Neuron (in vitro differentiated cells): ENCODE data around the gene RNF10.
"Not testable (repeated sequence)": the region's sequence is repeated elsewhere in the genome, so short reads cannot be mapped to it uniquely, and the experiment has no call there.

Experiments
- H2AFZ ChIP-seq: one replicate; pipeline ENCODE4 v1.6.1; 2013; ENCODE audit warnings: low read depth, mild to moderate bottlenecking, inconsistent platforms, low read length, moderate library complexity
- H3K27me3 ChIP-seq: one replicate; pipeline ENCODE4 v1.6.1; 2013; ENCODE audit warnings: low read length; ENCODE audit not compliant: insufficient read depth
- H3K36me3 ChIP-seq: one replicate; pipeline ENCODE4 v1.6.1; 2013; ENCODE audit warnings: low read length; ENCODE audit not compliant: insufficient read depth
- H3K4me1 ChIP-seq: one replicate; pipeline ENCODE4 v1.6.1; 2013; ENCODE audit warnings: low read length; ENCODE audit not compliant: insufficient read depth
- H3K4me3 ChIP-seq: 2 replicates; pipeline ENCODE4 v1.5.1; 2013; ENCODE audit warnings: mild to moderate bottlenecking, low read length, moderate library complexity
- H3K9me3 ChIP-seq: one replicate; pipeline ENCODE4 v1.6.1; 2013; ENCODE audit warnings: low read length

The RNF10 gene

GRCh38 chr12:120498870-120499515 lies 35.2 kb upstream of the RNF10 start:
- Histone ChIP-seq H3K4me1 (peaks cover 24% of the 10 kb centered on the region), H3K36me3 (peaks cover 46% of the 10 kb centered on the region), H3K9me3 (no peaks in the 10 kb centered on the region), H3K4me3 (no peak overlapping the region), H2AFZ (no peak overlapping the region), H3K27me3 (no peaks in the 10 kb centered on the region)

DNA sequence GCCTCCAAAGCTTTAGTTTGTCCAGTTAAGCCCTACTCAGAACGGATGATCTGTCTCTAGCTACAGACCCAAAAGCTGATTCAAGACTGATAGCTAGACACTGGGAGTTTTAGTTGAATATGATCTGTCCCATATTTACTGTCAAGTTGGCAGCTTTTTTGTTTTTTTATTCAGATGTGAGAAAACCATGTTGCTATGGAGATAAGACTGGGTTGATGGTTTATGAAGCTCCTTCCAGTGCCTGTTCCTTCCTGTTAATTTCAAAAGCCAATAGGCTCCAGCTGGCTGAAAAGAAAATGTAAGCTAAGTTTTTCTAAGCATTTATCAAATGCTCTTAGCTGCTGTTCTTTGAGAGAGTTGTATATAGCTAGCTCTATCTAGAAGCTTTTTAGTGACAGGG lies 33.6 kb upstream of the RNF10 start:
- H3K4me1 ChIP-seq: peaks cover 16% of the 10 kb centered on the region
- no peak overlapping the region for H2AFZ ChIP-seq
- H3K27me3 ChIP-seq: no peaks in the 10 kb centered on the region
- no peaks in the 10 kb centered on the region for H3K9me3 ChIP-seq
- H3K4me3 ChIP-seq: no peak overlapping the region
- peaks cover 53% of the 10 kb centered on the region for H3K36me3 ChIP-seq

GRCh38 chr12:120504587-120504986 lies 29.6 kb upstream of the RNF10 start:
- H3K4me3 ChIP-seq: no peak overlapping the region
- H3K4me1 ChIP-seq: no peaks in the 10 kb centered on the region
- no peak overlapping the region for H2AFZ ChIP-seq
- peaks cover 54% of the 10 kb centered on the region for H3K36me3 ChIP-seq
- no peaks in the 10 kb centered on the region for H3K27me3 ChIP-seq
- H3K9me3 ChIP-seq: no peaks in the 10 kb centered on the region

DNA sequence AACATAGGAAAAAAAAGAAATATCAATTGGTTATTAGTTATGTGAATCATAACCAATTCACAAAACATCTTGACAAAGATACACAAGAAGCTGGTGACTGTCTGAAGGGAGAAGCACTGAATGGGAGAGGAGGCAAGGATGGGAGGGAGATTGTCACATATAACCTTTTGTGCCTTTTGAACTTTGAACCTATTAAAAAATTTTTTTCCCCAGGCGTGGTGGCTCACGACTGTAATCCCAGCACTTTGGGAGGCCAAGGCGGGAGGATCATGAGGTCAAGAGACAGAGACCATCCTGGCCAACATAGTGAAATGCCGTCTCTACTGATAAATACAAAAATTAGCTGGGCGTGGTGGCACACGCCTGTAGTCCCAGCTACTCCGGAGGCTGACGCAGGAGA lies 25.6 kb upstream of the RNF10 start:
- Histone ChIP-seq H3K9me3 (no peaks in the 10 kb centered on the region), H3K27me3 (no peaks in the 10 kb centered on the region), H3K4me3 (no peak overlapping the region), H2AFZ (no peak overlapping the region), H3K4me1 (no peaks in the 10 kb centered on the region), H3K36me3 (peaks cover 55% of the 10 kb centered on the region)

DNA sequence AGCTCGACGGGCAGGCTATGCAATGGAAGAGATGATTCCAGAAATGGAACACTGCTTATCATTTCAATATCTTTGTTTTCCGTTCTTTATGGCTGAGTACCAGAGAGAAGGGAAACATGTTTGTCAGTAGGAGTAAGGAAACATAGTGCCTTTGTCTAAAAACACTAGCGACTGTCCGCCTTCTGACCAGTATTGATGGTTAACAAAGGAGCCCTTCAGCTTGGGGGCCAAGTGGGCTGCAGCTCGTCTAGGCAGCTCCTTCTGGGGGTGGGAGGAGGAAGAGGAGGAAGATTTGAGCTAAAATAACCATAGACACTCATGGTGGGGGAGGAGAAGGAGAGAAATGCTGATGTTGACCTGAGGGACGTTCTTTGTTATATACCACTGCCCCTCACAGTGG lies 20.2 kb upstream of the RNF10 start:
- Histone ChIP-seq H2AFZ (no peak overlapping the region), H3K36me3 (peaks cover 51% of the 10 kb centered on the region), H3K4me1 (no peaks in the 10 kb centered on the region)

DNA sequence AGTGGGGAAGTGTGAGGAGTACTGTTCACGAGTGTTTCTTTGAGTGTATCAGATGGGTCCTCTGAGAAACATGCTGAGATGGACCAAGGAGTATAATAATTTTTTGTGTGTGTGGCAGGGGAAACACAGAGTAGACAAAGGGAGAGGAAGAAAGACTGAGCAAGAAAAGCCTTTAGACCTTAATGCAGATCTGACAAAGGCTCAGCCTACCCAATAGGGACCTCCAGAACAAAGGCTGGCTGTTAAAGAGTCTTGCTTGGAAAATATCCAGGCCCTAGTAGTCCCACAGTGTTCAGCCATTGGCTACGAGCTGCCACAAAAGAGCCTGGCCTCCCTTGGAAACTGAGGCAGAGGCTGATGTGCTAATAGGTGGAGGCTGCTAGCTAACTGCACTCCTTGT lies 18.7 kb upstream of the RNF10 start:
- Histone ChIP-seq H2AFZ (no peak overlapping the region), H3K9me3 (no peaks in the 10 kb centered on the region), H3K27me3 (no peaks in the 10 kb centered on the region), H3K4me3 (no peak overlapping the region), H3K4me1 (no peaks in the 10 kb centered on the region), H3K36me3 (peaks cover 38% of the 10 kb centered on the region)

More for the DNA sequence above, 20.2 kb upstream of the RNF10 start:
- Histone ChIP-seq H3K27me3 (no peaks in the 10 kb centered on the region), H3K4me3 (no peak overlapping the region), H3K9me3 (no peaks in the 10 kb centered on the region)

DNA sequence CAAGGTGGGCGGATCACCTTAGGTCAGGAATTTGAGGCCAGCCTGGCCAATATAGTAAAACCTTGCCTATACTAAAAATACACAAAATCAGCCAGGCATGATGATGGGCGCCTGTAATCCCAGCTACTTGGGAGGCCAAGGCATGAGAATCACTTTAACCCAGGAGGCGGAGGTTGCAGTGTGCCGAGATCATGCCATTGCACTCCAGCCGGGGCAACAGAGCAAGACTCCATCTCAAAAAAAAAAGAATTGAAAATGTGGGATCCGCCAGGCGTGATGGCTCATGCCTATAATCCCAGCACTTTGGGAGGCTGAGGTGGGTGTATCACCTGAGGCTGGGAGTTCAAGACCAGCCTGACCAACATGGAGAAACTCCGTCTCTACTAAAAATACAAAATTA lies 14.8 kb upstream of the RNF10 start:
- H3K27me3 ChIP-seq: not testable (repeated sequence)
- peaks cover 33% of the 10 kb centered on the region for H3K36me3 ChIP-seq

DNA sequence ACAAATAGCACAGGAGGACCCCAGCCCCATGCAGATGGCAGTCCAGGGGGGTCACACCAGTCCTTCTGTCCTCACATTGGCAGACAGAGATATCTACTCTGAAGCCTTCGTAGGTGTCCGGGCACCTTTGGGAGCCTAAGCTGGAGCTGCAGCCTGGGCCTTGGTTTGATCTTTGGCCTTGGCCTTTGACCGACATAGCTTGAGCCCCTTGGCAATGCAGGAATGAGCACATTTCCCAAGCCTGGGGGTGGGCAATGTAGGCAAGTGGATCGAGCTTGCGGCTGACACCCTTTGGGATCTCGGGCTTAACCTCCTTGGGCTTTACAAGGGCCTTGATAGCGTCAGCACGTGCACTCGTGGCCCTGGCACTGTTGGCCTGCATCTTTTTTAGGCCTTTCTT lies 11.6 kb upstream of the RNF10 start:
- peaks cover 22% of the 10 kb centered on the region for H3K36me3 ChIP-seq
- H2AFZ ChIP-seq: no peak overlapping the region
- H3K4me3 ChIP-seq: no peak overlapping the region
- no peaks in the 10 kb centered on the region for H3K27me3 ChIP-seq
- no peaks in the 10 kb centered on the region for H3K4me1 ChIP-seq
- no peaks in the 10 kb centered on the region for H3K9me3 ChIP-seq

More for the DNA sequence above, 14.8 kb upstream of the RNF10 start:
- not testable (repeated sequence) for H3K4me3 ChIP-seq, H3K4me1 ChIP-seq, H3K9me3 ChIP-seq, H2AFZ ChIP-seq

DNA sequence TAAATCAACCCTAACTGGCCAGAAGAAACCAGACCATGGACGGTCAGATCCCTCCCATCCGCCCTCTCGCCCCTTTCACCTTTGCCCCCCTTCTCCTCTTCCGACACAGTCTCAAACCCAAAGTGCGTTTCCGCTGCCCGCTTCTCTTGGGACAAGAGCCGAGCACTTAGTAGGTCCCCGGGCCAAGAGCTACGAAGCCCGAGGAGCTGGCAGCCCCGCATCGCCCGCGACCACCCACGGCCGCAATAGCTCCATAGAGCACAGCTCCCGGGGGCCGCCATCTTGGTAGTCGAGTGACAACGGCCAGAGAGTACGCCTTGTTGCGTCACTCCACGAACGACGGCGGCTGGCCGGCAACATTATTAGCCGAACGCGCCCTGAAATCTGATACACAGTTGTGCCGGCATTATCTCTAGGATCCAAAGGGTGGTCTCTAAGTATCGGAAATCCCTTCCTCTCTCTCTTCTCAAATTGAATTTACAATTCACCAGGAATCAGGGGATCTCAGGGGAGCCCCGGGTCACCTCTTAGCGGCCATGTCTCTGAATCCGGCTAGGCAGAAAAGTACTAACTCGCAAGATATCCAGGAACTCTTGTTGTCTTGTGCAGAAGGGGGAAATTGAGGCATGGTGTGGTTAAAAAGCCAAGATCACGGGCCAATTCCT lies 5.2 kb upstream of the RNF10 start, which contains the start of gene COQ5:
COQ5 (minus strand) TSS at position 298 of the 665 bp plus-strand sequence; CDS start at position 281, 17 bp downstream.
- no peaks in the 10 kb centered on the region for H3K27me3 ChIP-seq
- H3K4me3 ChIP-seq: peak within 1 kb of the TSS; percentile 59
- H3K4me1 ChIP-seq: peaks cover 8% of the 10 kb centered on the region
- H3K9me3 ChIP-seq: no peaks in the 10 kb centered on the region
- peaks cover 8% of the 10 kb centered on the region for H3K36me3 ChIP-seq
- H2AFZ ChIP-seq: peak within 1 kb of the TSS; percentile 92

GRCh38 chr12:120529641-120530417 lies 4.3 kb upstream of the RNF10 start:
- H2AFZ ChIP-seq: peak overlapping the region; percentile 92
- H3K9me3 ChIP-seq: no peaks in the 10 kb centered on the region
- peaks cover 8% of the 10 kb centered on the region for H3K4me1 ChIP-seq
- peak overlapping the region; percentile 59 for H3K4me3 ChIP-seq
- H3K36me3 ChIP-seq: peaks cover 8% of the 10 kb centered on the region
- no peaks in the 10 kb centered on the region for H3K27me3 ChIP-seq

- H3K27me3 ChIP-seq, H3K9me3 ChIP-seq, H3K4me3 ChIP-seq, H2AFZ ChIP-seq, H3K36me3 ChIP-seq: not testable (repeated sequence)
- H3K4me1 ChIP-seq: peaks cover 12% of the 10 kb centered on the region
Observed at GRCh38 chr12:120530418-120530761, 3.8 kb upstream of the RNF10 start.

GRCh38 chr12:120532701-120533238 lies 1.4 kb upstream of the RNF10 start:
- peaks cover 25% of the 10 kb centered on the region for H3K4me1 ChIP-seq
- peaks cover 19% of the 10 kb centered on the region for H3K36me3 ChIP-seq
- no peaks in the 10 kb centered on the region for H3K27me3 ChIP-seq
- no peaks in the 10 kb centered on the region for H3K9me3 ChIP-seq
- no peak overlapping the region for H3K4me3 ChIP-seq
- no peak overlapping the region for H2AFZ ChIP-seq
